GM12873 (cell line): ENCODE results near the gene SPIB.

Source experiments
- CTCF ChIP-seq: IDR thresholded peaks from 2 replicates; pipeline ENCODE4 v1.5.1; 2012; ENCODE audit warnings: low read depth, mild to moderate bottlenecking, moderate library complexity, low read length, control low read depth; ENCODE audit not compliant: insufficient read depth; ENCODE audit errors: missing control alignments

SPIB gene

GRCh38 chr19:50378863-50379236 lies 39.9 kb upstream of the SPIB start:
- no peak for TF ChIP-seq CTCF

DNA sequence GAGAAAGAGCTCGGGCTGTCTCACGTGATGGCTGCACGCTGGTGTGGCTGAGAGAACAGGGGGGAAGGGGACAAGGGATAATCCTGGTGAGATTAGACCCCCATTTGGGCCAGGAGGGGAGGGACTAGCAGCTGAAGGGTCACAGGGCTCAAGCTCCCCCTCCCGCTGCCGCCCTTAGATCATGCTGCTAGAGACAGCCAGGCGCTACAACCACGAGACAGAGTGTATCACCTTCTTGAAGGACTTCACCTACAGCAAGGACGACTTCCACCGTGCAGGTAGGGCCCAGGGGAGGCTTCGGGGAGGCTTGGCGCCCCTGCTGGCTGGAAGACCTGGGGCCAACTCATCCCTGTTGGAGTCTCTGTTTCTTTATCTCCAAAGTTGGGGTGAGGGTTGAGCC lies 39.1 kb upstream of the SPIB start:
- TF ChIP-seq CTCF: no peak

- no peak for TF ChIP-seq CTCF
Measured at GRCh38 chr19:50380137-50380536, 38.6 kb upstream of the SPIB start.

- no peak for TF ChIP-seq CTCF
Measured at GRCh38 chr19:50380751-50381151, 38.0 kb upstream of the SPIB start.

- no peak for TF ChIP-seq CTCF
Measured at GRCh38 chr19:50381881-50382729, 36.6 kb upstream of the SPIB start.

DNA sequence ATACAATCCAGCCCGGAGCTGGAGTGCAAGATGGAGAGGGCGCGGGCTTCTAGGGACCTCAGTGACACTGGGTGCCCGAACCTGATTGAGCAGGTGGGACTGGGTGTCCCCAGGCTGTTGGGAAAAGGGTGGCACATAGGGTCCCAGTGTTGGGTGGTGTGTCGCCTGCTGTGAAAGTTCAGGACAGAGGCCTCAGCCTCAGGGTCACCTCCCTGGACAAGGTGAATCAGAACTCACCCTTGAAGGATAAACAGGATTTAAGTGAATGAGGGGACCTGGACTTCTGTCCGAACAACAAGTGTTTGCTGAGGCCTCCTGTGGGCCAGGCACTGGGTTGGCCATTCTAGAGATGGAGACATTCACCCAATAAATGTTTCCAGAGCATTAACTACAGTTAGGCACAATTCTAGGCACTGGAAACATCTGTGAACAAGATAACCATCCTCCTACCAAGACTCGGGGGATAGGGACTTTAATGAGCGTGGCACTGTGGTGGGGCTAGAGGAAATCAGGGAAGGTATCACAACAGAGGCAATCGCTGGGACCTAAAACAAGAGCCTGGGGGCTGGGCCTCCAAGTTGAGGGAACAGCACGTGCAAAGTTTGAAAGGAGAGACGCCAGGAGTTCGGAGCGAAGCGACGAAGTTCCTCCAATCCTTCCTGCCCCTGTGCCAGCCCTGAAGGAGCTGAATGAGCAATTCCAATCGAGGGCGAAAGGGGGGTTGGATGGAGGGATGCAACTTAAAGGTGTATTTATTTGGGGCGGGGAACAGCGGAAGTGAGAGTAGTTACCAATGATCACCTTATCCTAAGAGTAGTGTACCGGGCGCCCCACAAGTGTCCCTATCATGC lies 35.5 kb upstream of the SPIB start:
- TF ChIP-seq CTCF: no peak
